GM23338 (cell line): ENCODE data around the gene PPP1R16B.

ENCODE experiments used
- EZH2 ChIP-seq: fragments of 200-600 bp; sonication (generic); IDR thresholded peaks from one replicate; pipeline ENCODE4 v1.8.0; 2017; ENCODE audit warnings: antibody characterized with exemption, mild to moderate bottlenecking, low read depth; ENCODE audit not compliant: unreplicated experiment
- EZH2phosphoT487 ChIP-seq: fragments of 200-600 bp; sonication (generic); IDR thresholded peaks from one replicate; pipeline ENCODE4 v1.8.1; 2018; ENCODE audit warnings: antibody characterized with exemption; ENCODE audit not compliant: unreplicated experiment
- JUNB ChIP-seq: IDR thresholded peaks from one replicate; pipeline ENCODE4 v1.6.1; 2016; ENCODE audit warnings: antibody characterized with exemption; ENCODE audit not compliant: unreplicated experiment
- NANOG ChIP-seq: IDR thresholded peaks from 2 replicates; pipeline ENCODE4 v1.6.1; 2016; ENCODE audit warnings: antibody characterized with exemption, borderline replicate concordance
- POLR2AphosphoS5 ChIP-seq: IDR thresholded peaks from 2 replicates; pipeline ENCODE4 v1.6.1; 2016; ENCODE audit warnings: antibody characterized with exemption, low read depth
- ZNF114 ChIP-seq: fragments of 250-450 bp; sonication (Bioruptor Pico); IDR thresholded peaks from 2 replicates; pipeline ENCODE4 v1.5.0; 2020; ENCODE audit warnings: mild to moderate bottlenecking, moderate library complexity
- TF ChIP-seq, protein P1 (sequence below), 2 experiments: fragments of 200-600 bp in 1 of 2; sonication (generic) in 1 of 2; conservative IDR thresholded peaks; 2 replicates each; pipeline versions ENCODE4 v1.5.1 to v1.6.1; 2016 to 2017; ENCODE audit warnings: antibody characterized with exemption in 2 of 2, low read depth in 2 of 2, mild to moderate bottlenecking in 2 of 2, moderate library complexity in 1 of 2
- TF ChIP-seq, protein P2 (sequence below): IDR thresholded peaks from one replicate; pipeline ENCODE4 v1.6.1; 2018; ENCODE audit warnings: antibody characterized with exemption; ENCODE audit not compliant: unreplicated experiment

DNA sequence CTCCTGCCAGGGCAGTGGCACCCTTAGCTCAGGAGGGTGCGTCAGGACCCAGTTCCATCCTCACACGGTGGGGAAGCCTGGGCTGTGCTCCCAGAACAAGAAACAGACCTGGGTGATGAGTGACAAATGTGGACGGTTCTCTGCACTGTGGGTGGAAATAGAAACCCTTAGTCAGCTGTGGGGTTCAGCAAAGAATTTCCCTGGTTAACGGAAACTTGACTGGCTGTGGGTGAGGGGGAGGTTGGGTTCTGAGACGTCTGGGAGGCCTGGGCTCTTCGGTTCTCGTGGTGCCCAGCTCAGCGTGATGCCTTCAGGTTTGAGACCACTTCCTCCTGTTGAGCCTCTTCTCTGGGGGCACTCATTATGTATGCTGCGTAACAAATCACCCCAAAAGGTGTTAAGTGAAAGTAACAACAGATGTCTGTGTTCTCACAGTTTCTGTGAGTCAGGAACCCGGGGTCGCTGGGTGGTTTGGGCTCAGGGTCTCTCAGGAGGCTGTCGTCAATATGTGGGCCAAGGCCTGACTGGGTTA, 67.6 kb downstream of the PPP1R16B start:
- TF ChIP-seq, protein P1, sequence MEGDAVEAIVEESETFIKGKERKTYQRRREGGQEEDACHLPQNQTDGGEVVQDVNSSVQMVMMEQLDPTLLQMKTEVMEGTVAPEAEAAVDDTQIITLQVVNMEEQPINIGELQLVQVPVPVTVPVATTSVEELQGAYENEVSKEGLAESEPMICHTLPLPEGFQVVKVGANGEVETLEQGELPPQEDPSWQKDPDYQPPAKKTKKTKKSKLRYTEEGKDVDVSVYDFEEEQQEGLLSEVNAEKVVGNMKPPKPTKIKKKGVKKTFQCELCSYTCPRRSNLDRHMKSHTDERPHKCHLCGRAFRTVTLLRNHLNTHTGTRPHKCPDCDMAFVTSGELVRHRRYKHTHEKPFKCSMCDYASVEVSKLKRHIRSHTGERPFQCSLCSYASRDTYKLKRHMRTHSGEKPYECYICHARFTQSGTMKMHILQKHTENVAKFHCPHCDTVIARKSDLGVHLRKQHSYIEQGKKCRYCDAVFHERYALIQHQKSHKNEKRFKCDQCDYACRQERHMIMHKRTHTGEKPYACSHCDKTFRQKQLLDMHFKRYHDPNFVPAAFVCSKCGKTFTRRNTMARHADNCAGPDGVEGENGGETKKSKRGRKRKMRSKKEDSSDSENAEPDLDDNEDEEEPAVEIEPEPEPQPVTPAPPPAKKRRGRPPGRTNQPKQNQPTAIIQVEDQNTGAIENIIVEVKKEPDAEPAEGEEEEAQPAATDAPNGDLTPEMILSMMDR (conservative IDR thresholded peaks at IDR 0.05; ENCODE audit: low read depth in 2 of 2): no peak
- TF ChIP-seq POLR2AphosphoS5 (no peak), NANOG (no peak), EZH2phosphoT487 (no peak), EZH2 (no peak), JUNB (no peak), ZNF114 (no peak)
- TF ChIP-seq, protein P2, sequence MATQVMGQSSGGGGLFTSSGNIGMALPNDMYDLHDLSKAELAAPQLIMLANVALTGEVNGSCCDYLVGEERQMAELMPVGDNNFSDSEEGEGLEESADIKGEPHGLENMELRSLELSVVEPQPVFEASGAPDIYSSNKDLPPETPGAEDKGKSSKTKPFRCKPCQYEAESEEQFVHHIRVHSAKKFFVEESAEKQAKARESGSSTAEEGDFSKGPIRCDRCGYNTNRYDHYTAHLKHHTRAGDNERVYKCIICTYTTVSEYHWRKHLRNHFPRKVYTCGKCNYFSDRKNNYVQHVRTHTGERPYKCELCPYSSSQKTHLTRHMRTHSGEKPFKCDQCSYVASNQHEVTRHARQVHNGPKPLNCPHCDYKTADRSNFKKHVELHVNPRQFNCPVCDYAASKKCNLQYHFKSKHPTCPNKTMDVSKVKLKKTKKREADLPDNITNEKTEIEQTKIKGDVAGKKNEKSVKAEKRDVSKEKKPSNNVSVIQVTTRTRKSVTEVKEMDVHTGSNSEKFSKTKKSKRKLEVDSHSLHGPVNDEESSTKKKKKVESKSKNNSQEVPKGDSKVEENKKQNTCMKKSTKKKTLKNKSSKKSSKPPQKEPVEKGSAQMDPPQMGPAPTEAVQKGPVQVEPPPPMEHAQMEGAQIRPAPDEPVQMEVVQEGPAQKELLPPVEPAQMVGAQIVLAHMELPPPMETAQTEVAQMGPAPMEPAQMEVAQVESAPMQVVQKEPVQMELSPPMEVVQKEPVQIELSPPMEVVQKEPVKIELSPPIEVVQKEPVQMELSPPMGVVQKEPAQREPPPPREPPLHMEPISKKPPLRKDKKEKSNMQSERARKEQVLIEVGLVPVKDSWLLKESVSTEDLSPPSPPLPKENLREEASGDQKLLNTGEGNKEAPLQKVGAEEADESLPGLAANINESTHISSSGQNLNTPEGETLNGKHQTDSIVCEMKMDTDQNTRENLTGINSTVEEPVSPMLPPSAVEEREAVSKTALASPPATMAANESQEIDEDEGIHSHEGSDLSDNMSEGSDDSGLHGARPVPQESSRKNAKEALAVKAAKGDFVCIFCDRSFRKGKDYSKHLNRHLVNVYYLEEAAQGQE: no peak
